GM12874 (cell line): ENCODE measurements around the gene GLS2.

Experiments
- CTCF ChIP-seq: IDR thresholded peaks from 2 replicates; pipeline ENCODE4 v1.5.1; 2011; ENCODE audit warnings: low read depth, mild to moderate bottlenecking, control low read depth, low read length, moderate library complexity; ENCODE audit not compliant: insufficient read depth

The GLS2 gene

GRCh38 chr12:56521590-56522371 is 33.8 kb upstream of the GLS2 start, which contains the start of gene RBMS2:
Gene RBMS2, plus strand, starts transcription at chr12:56521820. Its CDS starts 204 bp downstream, at chr12:56522024.
- no peak for TF ChIP-seq CTCF

GRCh38 chr12:56521209-56521589 is 33.2 kb upstream of the GLS2 start:
- no peak for TF ChIP-seq CTCF

GRCh38 chr12:56520506-56520905 is 32.5 kb upstream of the GLS2 start:
- TF ChIP-seq CTCF, result no peak

GRCh38 chr12:56520048-56520447 is 32.1 kb upstream of the GLS2 start:
- TF ChIP-seq CTCF, result no peak

GRCh38 chr12:56518570-56518969 is 30.6 kb upstream of the GLS2 start:
- no peak for TF ChIP-seq CTCF

GRCh38 chr12:56517854-56518253 is 29.9 kb upstream of the GLS2 start:
- no peak for TF ChIP-seq CTCF

- TF ChIP-seq CTCF, result no peak
Measured at GRCh38 chr12:56510786-56511185, 22.8 kb upstream of the GLS2 start.
